Measurements from ENCODE around the gene SPG21. TPM values are rescaled to one million over a fixed set of nuclear protein-coding genes. Genes with fewer than 3 reads are reported as not detected.

SPG21 gene
- total RNA-seq, 1 donor from 2014 or later = 97.1 TPM

GRCh38 chr15:64993290-64993689 is 3.6 kb upstream of the SPG21 start:
- no peak for DNase-seq (ENCODE audit: extremely low read depth, low read depth, low spot score)

GRCh38 chr15:64991536-64992135 is 1.9 kb upstream of the SPG21 start:
- DNase-seq (ENCODE audit: extremely low read depth, low read depth, low spot score) = no peak

GRCh38 chr15:64990168-64990470 is 405 bp upstream of the SPG21 start:
- DNase-seq (ENCODE audit: extremely low read depth, low read depth, low spot score) = no peak

DNA sequence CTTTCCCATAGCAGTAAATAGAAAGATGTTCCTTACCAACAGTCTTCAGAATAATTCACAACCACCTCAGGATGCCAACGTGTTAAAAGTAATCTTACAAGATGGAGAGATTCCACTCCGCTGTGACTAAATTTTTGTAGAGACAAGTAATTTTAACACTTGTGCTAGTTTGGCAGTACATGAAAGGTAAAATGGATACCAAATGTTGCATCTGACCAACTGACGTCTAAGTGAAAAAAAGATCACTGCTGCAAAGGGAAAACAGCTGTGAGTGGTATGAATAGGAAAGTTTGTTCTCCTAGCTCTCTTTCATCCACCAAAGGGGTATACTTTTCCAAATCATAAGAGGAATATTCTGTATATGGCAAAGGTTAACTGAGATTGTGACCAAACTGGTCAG is 2.6 kb downstream of the SPG21 start:
- DNase-seq (ENCODE audit: extremely low read depth, low read depth, low spot score) = no peak

- DNase-seq (ENCODE audit: extremely low read depth, low read depth, low spot score) = no peak
These were observed 4.2 kb downstream of the SPG21 start for GRCh38 chr15:64985366-64986033.

DNA sequence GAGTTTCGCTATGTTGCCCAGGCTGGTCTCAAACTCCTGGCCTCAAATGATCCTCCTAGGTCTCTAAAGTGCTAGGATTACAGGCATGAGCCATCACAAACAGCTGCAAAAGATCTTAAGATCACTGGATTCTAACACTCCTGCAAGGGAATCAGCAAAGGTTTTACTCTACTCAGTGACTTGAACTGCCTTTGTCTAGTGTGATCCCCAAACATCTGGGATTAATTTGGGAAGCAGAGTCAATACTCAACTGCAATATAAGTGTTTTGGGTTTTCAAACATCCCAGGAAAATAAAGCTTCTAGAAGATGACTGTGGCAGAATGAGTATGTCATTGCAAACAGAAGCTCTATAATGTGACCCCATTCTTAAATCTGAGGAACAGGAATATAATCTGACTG is 7.2 kb downstream of the SPG21 start:
- DNase-seq (ENCODE audit: extremely low read depth, low read depth, low spot score) = no peak

- no peak for DNase-seq (ENCODE audit: extremely low read depth, low read depth, low spot score)
These were observed 7.8 kb downstream of the SPG21 start for GRCh38 chr15:64981812-64982431.

- DNase-seq (ENCODE audit: extremely low read depth, low read depth, low spot score) = no peak
These were observed 10.4 kb downstream of the SPG21 start for GRCh38 chr15:64979252-64979710.

DNA sequence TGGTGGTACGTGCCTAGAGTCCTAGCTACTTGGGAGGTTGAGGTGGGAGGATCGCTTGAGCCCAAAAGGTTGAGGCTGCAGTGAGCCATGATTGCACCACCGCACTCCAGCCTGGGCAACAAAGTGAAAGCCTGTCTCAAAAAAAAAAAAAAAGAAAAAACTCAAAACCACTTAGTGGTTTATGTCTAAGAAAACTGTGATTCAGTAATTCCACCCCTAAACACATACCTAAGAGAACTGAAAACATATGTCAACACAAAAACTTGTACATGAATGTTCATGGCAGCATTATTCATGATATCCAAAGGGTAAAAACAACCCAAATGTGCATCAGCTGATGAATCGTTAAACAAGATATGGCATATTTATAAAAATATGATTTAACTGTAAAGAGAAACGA is 14.3 kb downstream of the SPG21 start:
- no peak for DNase-seq (ENCODE audit: extremely low read depth, low read depth, low spot score)

GRCh38 chr15:64970698-64971097 is 19.0 kb downstream of the SPG21 start:
- no peak for DNase-seq (ENCODE audit: extremely low read depth, low read depth, low spot score)

DNA sequence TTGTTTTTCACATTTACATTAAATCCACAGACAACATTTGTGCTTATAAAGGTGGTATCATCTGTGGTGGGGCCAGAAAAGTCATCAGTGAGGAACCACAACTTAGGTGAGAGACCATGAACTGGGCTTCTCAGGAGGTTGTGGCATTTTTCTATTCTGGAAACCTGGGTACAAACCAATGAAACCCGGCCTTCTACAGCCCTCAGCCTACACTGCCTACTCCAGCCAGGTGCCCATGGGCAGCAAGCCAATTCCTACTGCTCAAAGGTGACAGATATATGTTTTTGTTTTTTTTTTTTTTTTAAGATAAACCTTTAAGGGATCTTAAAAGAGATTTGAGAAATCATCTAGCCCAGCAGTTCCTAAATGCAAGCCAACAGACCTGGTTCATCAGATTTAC is 20.3 kb downstream of the SPG21 start:
- no peak for DNase-seq (ENCODE audit: extremely low read depth, low read depth, low spot score)

GRCh38 chr15:64961013-64961412 is 28.7 kb downstream of the SPG21 start:
- no peak for DNase-seq (ENCODE audit: extremely low read depth, low read depth, low spot score)

DNA sequence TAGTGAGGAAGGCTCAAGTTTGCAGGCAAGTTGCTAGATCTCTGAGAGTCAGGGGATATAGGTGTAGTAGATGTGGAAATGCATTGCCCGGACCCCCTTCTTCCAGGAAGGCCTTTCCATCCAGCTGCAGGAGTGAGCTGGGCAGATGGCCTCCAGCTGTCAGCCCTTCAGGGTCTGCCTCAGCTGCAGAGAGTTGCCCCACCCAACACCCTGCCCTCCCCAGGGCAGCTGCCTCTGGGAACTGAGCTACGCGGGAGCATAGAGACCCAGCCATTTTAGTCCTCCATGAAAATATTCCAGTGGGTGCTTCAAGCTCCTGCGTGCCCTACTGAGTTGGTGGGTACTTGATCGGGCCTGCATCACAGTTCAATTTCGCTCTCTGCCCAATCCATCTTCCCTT is 29.6 kb downstream of the SPG21 start:
- DNase-seq (ENCODE audit: extremely low read depth, low read depth, low spot score) = no peak

DNA sequence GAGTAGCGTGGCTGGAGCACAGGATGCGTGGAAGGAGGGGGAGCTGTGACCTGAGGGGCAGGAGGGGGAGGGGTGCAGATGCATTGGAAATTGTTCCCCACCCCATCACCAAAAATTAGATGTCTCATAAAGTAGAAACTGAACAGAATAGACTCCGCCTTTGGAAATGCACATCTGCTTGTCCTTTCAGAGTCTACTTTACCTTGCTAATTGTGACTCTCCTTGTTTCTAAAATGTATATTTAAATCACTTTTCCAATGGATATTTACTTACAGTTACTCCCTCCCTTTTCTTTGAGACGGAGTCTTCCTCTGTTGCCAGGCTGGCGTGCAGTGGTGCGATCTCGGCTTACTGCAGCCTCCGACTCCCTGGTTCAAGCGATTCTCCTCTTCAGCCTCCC is 30.6 kb downstream of the SPG21 start:
- DNase-seq (ENCODE audit: extremely low read depth, low read depth, low spot score) = no peak

GRCh38 chr15:64954395-64954794 is 35.3 kb downstream of the SPG21 start:
- no peak for DNase-seq (ENCODE audit: extremely low read depth, low read depth, low spot score)

GRCh38 chr15:64951777-64952418 is 37.8 kb downstream of the SPG21 start:
- DNase-seq (ENCODE audit: extremely low read depth, low read depth, low spot score) = no peak

- no peak for DNase-seq (ENCODE audit: extremely low read depth, low read depth, low spot score)
These were observed 38.8 kb downstream of the SPG21 start for GRCh38 chr15:64950888-64951287.

GRCh38 chr15:64949383-64950186 is 40.1 kb downstream of the SPG21 start:
- DNase-seq (ENCODE audit: extremely low read depth, low read depth, low spot score) = no peak

DNA sequence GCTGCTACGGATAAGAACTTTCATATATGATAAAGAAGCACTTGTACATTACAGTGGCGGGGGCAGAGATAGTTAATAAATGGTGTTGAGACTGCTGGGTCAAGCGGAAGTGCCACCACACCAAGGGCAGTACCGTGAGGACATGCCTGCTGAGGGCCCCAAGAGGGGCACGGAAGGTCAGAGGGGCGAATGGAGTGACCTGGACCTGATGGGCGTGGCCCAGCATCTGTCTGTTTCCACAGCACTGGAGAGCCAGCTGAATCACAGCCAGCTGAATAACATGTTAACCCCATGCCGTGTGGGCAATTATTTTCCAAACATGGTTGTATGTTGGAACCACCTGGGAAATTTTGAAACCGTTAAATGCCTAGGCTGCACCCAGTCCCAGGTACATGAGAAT is 40.8 kb downstream of the SPG21 start:
- DNase-seq (ENCODE audit: extremely low read depth, low read depth, low spot score) = no peak

DNA sequence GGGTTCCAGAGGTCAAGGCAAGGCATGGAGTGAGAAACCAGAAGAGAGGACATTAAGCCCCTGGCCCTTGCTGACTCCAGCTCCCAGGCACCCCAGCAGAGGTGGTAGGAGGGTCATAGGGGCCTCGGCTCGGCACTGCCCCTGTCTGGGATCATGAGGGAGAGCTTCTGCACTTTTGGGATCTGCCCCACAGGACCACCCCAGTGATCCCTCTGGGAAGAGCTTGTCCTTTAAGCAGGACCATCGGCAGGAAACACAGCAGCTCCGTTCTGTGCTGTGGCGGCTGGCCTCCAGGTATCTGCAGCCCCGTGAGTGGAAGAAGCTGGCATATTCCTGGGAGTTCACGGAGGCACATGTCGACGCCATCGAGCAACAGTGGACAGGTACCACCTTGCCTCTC is 42.5 kb downstream of the SPG21 start:
- no peak for DNase-seq (ENCODE audit: extremely low read depth, low read depth, low spot score)

DNA sequence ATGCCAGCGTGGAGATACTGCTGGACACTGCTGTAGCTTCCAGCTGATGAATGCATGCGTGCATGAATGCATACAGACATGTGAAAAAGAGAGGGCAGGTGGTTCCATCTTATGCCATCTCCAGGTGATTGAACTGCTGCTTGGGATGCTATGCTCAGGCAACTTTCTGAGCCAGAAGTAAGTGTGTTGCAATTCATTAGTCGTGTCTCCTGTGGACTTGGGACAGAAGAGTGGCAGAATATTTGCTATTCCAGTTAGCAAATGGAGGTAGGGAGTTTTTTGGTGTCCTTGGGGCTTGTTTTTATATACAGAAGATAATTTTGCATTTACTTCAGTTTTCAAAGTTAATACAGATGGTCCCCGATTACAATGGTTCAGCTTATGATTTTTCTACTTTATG is 44.8 kb downstream of the SPG21 start:
- DNase-seq (ENCODE audit: extremely low read depth, low read depth, low spot score) = no peak
